Measurements from ENCODE around the gene FZR1. TPM values are rescaled to one million over a fixed set of nuclear protein-coding genes. Genes with fewer than 3 reads are reported as not detected.

The FZR1 gene
- total RNA-seq, 4 donors from 2014 or later: 45.1 to 51.1 (median 47.9) TPM

DNA sequence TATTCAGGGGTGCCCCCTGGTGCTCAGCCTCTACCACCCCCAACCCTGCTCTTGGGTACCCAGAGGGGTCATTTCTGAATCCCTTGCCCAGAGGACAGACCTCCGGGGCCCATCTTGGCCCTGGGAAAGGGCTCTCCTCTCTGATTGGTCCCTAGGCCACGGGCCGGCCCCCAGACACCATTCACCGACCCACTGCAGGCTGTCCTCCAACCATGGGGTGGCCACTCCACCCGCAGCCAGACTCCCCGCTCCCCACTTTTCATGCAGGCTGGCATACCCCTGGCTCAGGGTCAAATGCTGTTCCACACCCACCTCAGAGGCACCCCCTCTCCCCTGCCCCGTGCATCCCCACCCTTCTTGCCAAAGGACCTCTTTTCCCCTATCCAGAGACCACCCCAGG is 40.6 kb upstream of the FZR1 start:
- Histone ChIP-seq H3K4me3 (no peak overlapping the region), H3K36me3 (peaks cover 29% of the 10 kb centered on the region), H3K4me1 (peaks cover 26% of the 10 kb centered on the region), H3K27ac (no peak overlapping the region), H3K9me3 (no peaks in the 10 kb centered on the region), H3K27me3 (no peaks in the 10 kb centered on the region)
- WGBS: 79% methylated on average over 7 of the region's 7 CpGs
- DNase-seq (ENCODE audit: low spot score in 2 of 2): no peak
- no peak for TF ChIP-seq POLR2AphosphoS5 (IDR thresholded peaks at IDR 0.05)
- TF ChIP-seq CTCF (IDR thresholded peaks at IDR 0.05): no peak
- no peak for TF ChIP-seq EP300 (IDR thresholded peaks at IDR 0.05)

- Histone ChIP-seq H3K36me3 (peaks cover 25% of the 10 kb centered on the region), H3K27ac (no peak overlapping the region), H3K27me3 (no peaks in the 10 kb centered on the region), H3K4me3 (no peak overlapping the region), H3K4me1 (peaks cover 26% of the 10 kb centered on the region), H3K9me3 (no peaks in the 10 kb centered on the region)
- no peak for DNase-seq (ENCODE audit: low spot score in 2 of 2)
- TF ChIP-seq POLR2AphosphoS5 (IDR thresholded peaks at IDR 0.05) (no peak), EP300 (IDR thresholded peaks at IDR 0.05) (no peak), CTCF (IDR thresholded peaks at IDR 0.05) (no peak), POLR2A (IDR thresholded peaks at IDR 0.05) (no peak)
- 36% methylated on average over 9 of the region's 9 CpGs for whole genome bisulfite sequencing
Measured at GRCh38 chr19:3466635-3467034, 39.5 kb upstream of the FZR1 start.

DNA sequence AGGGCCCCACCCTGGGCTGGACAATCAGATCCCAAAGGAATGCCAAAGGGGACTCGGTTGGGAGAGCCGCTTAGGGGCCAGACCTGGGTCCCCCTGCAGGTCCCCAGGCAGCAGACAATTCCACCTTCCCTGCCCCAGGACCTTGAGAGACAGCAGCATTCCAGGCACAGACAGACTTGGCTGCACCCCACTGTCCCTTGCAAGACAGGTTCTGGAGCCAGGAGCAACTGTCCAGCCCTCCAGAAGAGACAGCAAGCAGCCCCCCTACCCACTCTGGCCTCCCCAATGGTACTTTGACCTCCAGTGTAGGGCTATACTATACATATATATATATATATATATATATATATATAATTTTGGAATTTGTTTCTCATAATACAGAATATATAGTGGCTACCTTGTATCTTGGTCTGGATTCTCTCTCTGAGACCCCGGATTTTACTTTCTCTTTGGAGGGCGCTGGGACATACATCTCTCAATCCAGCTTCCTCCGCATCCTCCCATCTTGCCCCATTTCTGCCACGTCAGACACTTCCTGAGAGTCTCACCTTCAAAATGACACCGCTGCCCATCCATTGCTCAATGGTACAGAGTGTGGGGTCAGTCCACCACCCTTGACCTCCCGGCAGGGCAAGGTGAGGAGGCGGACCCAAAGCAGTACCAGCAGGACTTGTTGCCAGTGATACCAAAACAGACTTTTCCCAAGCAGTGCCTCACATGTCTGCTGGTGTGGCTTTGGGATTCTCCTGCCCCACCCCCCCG is 38.5 kb upstream of the FZR1 start:
- Histone ChIP-seq H3K36me3 (peaks cover 20% of the 10 kb centered on the region), H3K9me3 (no peaks in the 10 kb centered on the region), H3K27ac (no peak overlapping the region), H3K27me3 (no peaks in the 10 kb centered on the region), H3K4me1 (peaks cover 34% of the 10 kb centered on the region), H3K4me3 (no peak overlapping the region)
- no peak for DNase-seq (ENCODE audit: low spot score in 2 of 2)
- 94% methylated on average over 7 of the region's 10 CpGs for WGBS
- no peak for TF ChIP-seq POLR2A (IDR thresholded peaks at IDR 0.05)
- TF ChIP-seq CTCF (IDR thresholded peaks at IDR 0.05): no peak
- no peak for TF ChIP-seq EP300 (IDR thresholded peaks at IDR 0.05)
- TF ChIP-seq POLR2AphosphoS5 (IDR thresholded peaks at IDR 0.05): no peak

DNA sequence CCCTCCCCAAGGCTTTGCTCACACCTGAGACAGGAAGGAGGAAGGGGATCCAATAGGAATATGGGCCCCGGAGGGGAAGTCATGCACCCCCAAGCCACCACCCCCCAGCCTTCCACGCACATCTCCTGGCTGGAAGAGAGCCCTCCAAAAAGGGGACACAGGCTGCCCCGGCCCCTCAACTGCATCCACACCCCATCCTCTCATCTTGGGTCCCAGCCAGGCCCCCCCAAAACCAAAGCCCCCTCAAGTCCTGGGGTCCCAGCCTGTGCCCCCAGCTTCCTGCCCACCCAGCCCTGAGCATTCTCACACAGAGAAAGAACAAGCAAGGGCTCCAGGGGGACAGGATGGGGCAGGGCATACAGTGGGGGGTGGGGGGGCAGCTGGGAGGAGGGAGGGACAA is 37.9 kb upstream of the FZR1 start:
- no peak for DNase-seq (ENCODE audit: low spot score in 2 of 2)
- TF ChIP-seq POLR2AphosphoS5 (IDR thresholded peaks at IDR 0.05): no peak
- no peak for TF ChIP-seq EP300 (IDR thresholded peaks at IDR 0.05)
- TF ChIP-seq POLR2A (IDR thresholded peaks at IDR 0.05): no peak
- TF ChIP-seq CTCF (IDR thresholded peaks at IDR 0.05): no peak
- no peaks in the 10 kb centered on the region for H3K9me3 ChIP-seq
- H3K4me1 ChIP-seq: peaks cover 35% of the 10 kb centered on the region
- no peaks in the 10 kb centered on the region for H3K27me3 ChIP-seq
- H3K4me3 ChIP-seq: no peak overlapping the region
- 43% methylated on average over 1 of the region's 3 CpGs for WGBS
- H3K36me3 ChIP-seq: peaks cover 14% of the 10 kb centered on the region
- no peak overlapping the region for H3K27ac ChIP-seq

GRCh38 chr19:3469638-3470499 is 36.2 kb upstream of the FZR1 start:
- 44% methylated on average over 14 of the region's 14 CpGs for WGBS
- peaks cover 28% of the 10 kb centered on the region for H3K4me1 ChIP-seq
- no peak for DNase-seq (ENCODE audit: low spot score in 2 of 2)
- peaks cover 4% of the 10 kb centered on the region for H3K27me3 ChIP-seq
- no peaks in the 10 kb centered on the region for H3K9me3 ChIP-seq
- no peak overlapping the region for H3K4me3 ChIP-seq
- TF ChIP-seq POLR2AphosphoS5 (IDR thresholded peaks at IDR 0.05): no peak
- TF ChIP-seq EP300 (IDR thresholded peaks at IDR 0.05): no peak
- no peak for TF ChIP-seq CTCF (IDR thresholded peaks at IDR 0.05)
- no peak for TF ChIP-seq POLR2A (IDR thresholded peaks at IDR 0.05)
- no peak overlapping the region for H3K27ac ChIP-seq
- no peaks in the 10 kb centered on the region for H3K36me3 ChIP-seq

All from suprapubic skin (tissue), 4 donors.